BLaER1 treated with 17β-estradiol and CSF1 and Interleukin-3, amounts not matched to agents 10 nM and 100 nM (cell line): Measurements from ENCODE around the gene GGTLC3.
"Not testable (repeated sequence)": the region's sequence is repeated elsewhere in the genome, so short reads cannot be mapped to it uniquely, and the experiment has no call there.

ENCODE experiments used
- H3K27ac ChIP-seq, 11 experiments: shearing (Covaris generic); formaldehyde crosslinking; 2 replicates each; pipeline ENCODE4 v1.8.1; 2022
- H3K27me3 ChIP-seq, 11 experiments: shearing (Covaris generic); formaldehyde crosslinking; 2 replicates each; pipeline ENCODE4 v1.8.1; 2022
- H3K36me3 ChIP-seq, 11 experiments: shearing (Covaris generic); formaldehyde crosslinking; 2 replicates each; pipeline ENCODE4 v1.8.1; 2022
- H3K4me1 ChIP-seq, 10 experiments: shearing (Covaris generic); formaldehyde crosslinking; 2 replicates each; pipeline ENCODE4 v1.8.1; 2022
- H3K4me2 ChIP-seq, 11 experiments: shearing (Covaris generic); formaldehyde crosslinking; 2 replicates each; pipeline ENCODE4 v1.8.1; 2022
- H3K4me3 ChIP-seq, 10 experiments: shearing (Covaris generic); formaldehyde crosslinking; 2 replicates each; pipeline ENCODE4 v1.8.1; 2022
- H3K9ac ChIP-seq, 11 experiments: shearing (Covaris generic); formaldehyde crosslinking; 2 replicates each; pipeline ENCODE4 v1.8.1; 2022
- H3K9me3 ChIP-seq, 11 experiments: shearing (Covaris generic); formaldehyde crosslinking; replicated peaks in 1 of 11; 2 replicates each; pipeline ENCODE4 v1.8.1; 2022
- H4K20me1 ChIP-seq, 11 experiments: shearing (Covaris generic); formaldehyde crosslinking; 2 replicates each; pipeline ENCODE4 v1.8.1; 2022

Gene GGTLC3

DNA sequence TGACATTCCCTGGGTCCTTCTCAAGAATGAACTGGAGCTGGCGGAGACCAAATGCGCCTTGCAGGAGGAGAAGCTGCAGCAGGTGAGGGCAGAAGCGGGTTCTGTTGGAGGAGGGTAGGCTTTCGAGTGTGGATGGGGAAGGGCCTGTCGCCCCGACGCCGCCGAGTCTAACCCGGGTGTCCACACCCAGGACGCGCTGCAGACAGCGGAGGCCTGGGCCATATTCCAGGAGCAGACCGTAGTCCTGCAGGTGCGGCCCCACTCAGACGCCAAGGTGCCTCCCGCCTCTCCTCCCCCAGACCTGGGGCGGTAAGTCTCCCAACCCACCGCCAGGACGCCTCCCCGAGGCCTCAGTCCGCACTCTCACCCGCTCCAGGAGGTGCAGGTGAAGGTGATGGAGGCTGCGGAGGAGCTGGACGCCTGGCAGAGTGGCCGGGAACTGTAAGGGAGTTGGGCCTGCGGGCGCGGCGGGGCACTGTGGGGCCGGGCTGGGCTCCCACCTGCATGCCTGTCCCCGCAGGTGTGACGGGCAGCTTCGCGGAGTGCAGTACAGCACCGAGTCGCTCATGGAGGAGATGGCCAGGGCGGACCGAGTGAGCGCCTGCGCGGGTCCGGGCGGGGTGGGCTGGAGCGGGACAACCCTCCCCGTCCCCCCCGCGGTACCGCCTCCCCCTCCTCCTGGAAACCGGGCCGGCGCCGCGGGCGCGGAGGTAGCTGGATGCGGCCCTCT lies 11.6 kb upstream of the GGTLC3 start:
- H4K20me1 ChIP-seq, H3K4me2 ChIP-seq, H3K27me3 ChIP-seq, H3K27ac ChIP-seq, H3K36me3 ChIP-seq, H3K9ac ChIP-seq, H3K4me3 ChIP-seq, H3K9me3 ChIP-seq, H3K4me1 ChIP-seq: not testable (repeated sequence)

DNA sequence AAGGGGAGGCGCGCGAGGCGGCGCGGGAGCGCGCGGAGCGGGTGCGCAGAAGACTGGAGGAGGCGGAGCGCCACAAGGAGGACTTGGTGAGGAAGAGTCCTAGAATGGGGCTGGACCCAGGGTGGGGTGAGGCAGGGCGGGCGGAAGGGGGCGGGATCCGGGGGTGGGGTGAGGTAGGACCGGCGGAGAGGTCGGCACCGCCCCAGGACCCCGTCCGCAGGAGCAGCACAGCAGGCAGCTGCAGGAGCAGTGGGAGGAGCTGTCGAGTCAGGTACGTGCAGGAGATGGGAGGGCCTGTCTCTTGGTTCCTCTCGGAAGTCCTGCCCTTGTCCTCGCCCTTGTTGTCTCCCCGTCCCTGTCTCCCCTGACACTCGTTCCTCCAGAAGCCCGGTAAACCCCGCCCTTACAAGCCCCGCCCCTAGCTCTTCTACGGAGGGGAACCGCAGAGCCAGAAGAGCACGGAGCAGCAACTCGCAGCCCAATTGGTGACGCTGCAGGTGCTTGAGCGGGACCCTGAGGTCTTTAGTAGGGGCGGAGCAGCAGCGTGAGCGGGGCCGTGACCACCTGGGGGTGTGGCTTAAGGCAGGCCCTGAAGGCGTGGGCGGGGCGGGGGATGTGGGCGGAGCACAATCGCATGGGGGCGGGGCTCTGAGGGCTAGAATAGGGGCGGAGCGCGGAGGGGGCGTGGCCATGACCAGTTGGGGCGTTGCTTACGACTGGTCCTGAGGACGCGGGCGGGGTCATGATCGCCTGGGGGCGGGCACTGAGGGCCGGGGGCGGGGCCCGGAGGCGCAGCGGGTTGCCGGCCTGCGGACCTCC lies 10.8 kb upstream of the GGTLC3 start:
- not testable (repeated sequence) for H3K36me3 ChIP-seq, H3K9me3 ChIP-seq, H3K4me2 ChIP-seq, H3K4me3 ChIP-seq, H4K20me1 ChIP-seq, H3K4me1 ChIP-seq, H3K9ac ChIP-seq, H3K27me3 ChIP-seq, H3K27ac ChIP-seq

DNA sequence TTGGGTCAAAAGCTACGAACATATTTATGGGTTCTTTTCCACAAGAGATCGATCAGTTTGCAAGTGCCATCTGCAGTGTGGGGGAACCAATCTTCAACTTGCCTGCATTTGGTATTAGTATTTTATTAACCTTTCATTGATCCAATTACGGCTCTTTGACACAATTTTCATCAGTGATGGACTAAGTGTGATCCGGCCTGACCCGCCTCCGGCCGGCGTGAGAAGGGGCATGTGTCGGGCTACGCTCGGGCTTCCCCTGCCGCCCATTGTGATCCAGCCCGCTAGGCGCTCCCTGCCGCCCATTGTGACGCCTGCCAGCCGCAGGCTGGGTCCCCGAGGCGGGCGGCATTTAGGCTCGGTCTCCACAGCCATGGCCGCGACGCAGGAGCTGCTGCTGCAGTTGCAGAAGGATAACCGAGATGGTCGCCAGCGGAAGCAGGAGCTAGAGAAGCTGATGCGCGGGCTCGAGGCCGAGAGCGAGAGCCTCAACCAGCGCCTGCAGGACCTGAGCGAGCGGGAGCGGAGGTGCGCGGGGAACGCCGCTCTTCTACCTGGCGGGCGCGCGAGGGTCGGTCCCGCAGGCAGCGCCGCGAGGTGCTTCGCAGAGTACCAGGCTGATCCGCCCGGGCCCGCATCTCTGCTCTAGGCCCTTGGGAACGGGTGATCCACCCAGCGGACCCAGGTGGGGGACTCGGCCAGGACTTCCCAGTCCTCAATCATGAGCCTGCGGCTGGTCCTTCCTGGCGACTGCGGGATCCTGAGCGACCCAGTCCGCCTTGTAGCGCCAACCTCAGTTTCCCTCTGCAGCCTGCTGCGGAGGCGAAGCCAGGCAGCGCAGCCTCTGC lies 10.0 kb upstream of the GGTLC3 start, which contains the start of gene TMEM191B:
Gene TMEM191B, plus strand, starts transcription at position 51 of the 845 bp plus-strand sequence. Its CDS starts 179 bp downstream, at position 230.
- not testable (repeated sequence) for H3K27ac ChIP-seq, H3K27me3 ChIP-seq, H3K36me3 ChIP-seq, H3K9ac ChIP-seq, H3K4me1 ChIP-seq, H3K4me3 ChIP-seq, H4K20me1 ChIP-seq, H3K9me3 ChIP-seq, H3K4me2 ChIP-seq

DNA sequence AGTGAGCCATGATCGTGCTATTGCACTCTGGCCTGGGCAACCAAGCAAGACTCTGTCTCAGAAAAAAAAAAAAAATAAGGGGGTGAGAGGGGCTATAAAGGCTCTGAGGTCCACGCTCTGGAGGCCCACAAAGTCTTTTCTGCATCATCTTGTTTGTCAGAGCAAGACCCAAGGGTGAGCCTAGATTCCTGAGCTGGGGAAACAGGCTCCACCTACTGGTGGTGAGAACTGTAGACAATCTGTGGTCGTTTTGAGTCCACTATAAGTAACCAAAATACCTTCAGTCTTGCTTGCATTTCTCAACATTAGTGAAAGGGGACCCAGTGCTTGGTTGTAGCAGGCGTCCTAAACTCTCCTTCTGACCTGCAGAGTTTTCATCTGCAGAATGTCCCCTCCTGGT lies 5.4 kb upstream of the GGTLC3 start:
- not testable (repeated sequence) for H3K9me3 ChIP-seq, H3K27me3 ChIP-seq, H3K9ac ChIP-seq, H3K4me3 ChIP-seq, H3K27ac ChIP-seq, H3K4me2 ChIP-seq, H3K36me3 ChIP-seq, H4K20me1 ChIP-seq, H3K4me1 ChIP-seq

DNA sequence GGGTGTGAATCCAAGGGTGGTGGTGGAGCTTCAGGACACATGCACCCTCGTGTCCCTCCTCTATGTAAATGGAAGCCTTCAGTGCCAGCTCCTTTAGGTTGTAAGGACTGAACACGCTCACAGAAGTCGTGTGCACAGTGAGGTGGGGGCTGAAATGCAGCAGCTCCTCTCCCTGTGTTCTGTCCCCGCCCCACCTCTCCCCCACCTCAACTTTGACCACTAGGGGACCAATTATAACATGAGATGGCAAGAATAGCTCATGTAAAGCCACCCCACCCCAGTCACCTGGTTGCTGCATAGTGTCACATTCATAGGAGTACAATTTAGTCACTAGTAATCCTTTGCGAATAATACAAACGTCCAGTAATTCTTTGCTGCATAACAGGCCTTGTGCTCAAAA lies 4.8 kb upstream of the GGTLC3 start:
- not testable (repeated sequence) for H3K4me1 ChIP-seq, H3K36me3 ChIP-seq, H3K9me3 ChIP-seq, H4K20me1 ChIP-seq, H3K9ac ChIP-seq, H3K4me3 ChIP-seq, H3K4me2 ChIP-seq, H3K27ac ChIP-seq, H3K27me3 ChIP-seq

DNA sequence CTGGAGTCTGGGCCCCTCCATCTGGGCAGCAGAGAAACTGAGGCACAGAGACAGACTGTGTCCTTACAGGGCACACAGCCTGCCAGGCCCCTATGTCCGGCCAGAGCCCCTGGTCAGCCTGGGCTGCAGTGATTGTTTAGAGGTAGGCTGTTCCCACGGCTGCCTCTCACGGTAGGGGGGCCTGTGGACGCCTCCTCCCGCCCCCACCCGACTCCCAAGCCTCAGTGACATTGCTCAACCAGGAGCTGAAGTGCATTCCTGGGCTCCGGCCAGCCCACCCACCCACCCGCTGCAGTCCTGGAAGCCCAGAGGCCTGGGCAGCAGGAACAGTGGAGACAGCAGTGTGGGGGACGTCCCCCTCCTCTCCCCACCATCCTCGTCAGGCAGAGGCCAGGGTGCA lies 4.5 kb downstream of the GGTLC3 start:
- not testable (repeated sequence) for H3K4me3 ChIP-seq, H3K4me1 ChIP-seq, H3K4me2 ChIP-seq

DNA sequence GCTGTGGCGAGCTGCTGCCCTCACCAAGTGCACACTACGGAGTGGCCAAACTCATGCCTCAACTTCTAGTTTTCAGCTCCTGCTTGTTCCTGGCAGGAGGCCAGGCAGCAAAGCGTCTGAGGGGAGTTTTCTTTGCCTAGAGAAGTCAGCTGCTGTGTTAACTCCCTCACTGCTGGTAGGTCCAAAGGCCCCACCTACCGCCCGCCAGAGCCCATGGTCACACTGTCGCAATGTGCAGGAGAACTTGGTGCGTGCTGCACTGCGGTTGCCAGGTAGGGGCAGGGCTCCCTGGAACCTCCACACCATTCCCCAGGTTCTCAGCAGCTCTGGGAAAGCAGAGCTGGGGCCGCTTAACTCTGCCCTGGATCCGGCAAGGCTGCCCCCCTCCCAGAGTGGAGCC lies 5.6 kb downstream of the GGTLC3 start:
- H3K27me3 ChIP-seq, H3K9me3 ChIP-seq, H4K20me1 ChIP-seq, H3K27ac ChIP-seq, H3K9ac ChIP-seq, H3K4me2 ChIP-seq, H3K4me3 ChIP-seq, H3K4me1 ChIP-seq, H3K36me3 ChIP-seq: not testable (repeated sequence)

More for the DNA sequence above, 4.5 kb downstream of the GGTLC3 start:
- H3K27ac ChIP-seq, H3K36me3 ChIP-seq, H3K27me3 ChIP-seq, H3K9me3 ChIP-seq, H4K20me1 ChIP-seq, H3K9ac ChIP-seq: not testable (repeated sequence)

DNA sequence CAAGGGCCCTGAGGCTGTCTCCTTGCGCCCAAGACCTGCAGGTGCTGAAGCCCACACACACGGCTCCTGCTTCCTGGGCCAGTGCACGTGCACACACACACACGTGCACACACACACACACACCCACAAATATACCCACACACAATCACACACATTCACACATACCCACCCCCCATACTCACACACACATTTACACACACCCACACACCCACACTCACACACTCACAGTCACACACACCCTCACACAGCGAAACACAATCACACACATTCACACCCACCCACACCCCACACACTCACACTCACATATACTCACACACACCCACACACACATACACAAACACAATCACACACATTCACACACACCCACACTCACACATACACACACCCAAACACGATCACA lies 6.6 kb downstream of the GGTLC3 start:
- not testable (repeated sequence) for H3K4me3 ChIP-seq, H3K36me3 ChIP-seq, H3K9me3 ChIP-seq, H3K27me3 ChIP-seq, H4K20me1 ChIP-seq, H3K27ac ChIP-seq, H3K4me1 ChIP-seq, H3K9ac ChIP-seq, H3K4me2 ChIP-seq

DNA sequence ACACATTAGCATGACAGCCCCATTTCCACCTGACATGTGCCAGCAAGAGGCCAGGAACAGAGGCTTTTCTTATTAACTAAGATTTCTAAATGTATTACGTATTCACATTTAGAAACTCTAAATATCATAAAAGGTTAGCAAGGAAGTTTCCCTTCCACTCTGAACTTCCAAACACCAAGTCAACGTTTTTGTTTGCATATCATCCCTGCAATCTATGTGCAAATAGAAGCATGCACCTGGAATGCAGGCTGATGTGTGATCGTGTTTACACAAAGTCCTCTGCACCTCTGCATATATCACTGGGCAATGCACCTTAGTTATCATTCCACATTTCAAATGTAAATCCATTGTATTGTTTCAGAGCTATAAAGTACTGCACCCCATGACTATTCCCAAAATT lies 21.7 kb downstream of the GGTLC3 start:
- H3K4me3 ChIP-seq, H3K4me2 ChIP-seq, H3K9me3 ChIP-seq, H3K9ac ChIP-seq, H3K27ac ChIP-seq, H3K27me3 ChIP-seq, H3K4me1 ChIP-seq, H3K36me3 ChIP-seq, H4K20me1 ChIP-seq: not testable (repeated sequence)
